A549 (cell line): ENCODE results near the gene RNF166. TPM values are rescaled to one million over a fixed set of nuclear protein-coding genes. Genes with fewer than 3 reads are reported as not detected.

Experiments
- ATAC-seq, 2 experiments: fragments of 200-7000 bp in 1 of 2; fragments of >200 bp in 1 of 2; cut with Nextera tagmentation in 1 of 2; cut with Tn5 transposase in 1 of 2; 3 replicates each; pipeline versions ENCODE4 v1.8.0 to v1.9.1; 2018 to 2020; ENCODE audit warnings: mild to moderate bottlenecking in 1 of 2, moderate library complexity in 1 of 2
- CTCF ChIA-PET: fragments of 300-600 bp; sonication (Branson Sonifier 250); formaldehyde crosslinking; extraction: SDS; loops from one replicate; lab custom pipeline; 2021; ENCODE audit warnings: antibody characterized with exemption, inconsistent platforms; lab: Yijun Ruan, JAX
- POLR2A ChIA-PET: fragments of 350-600 bp; formaldehyde crosslinking; extraction: SDS; loops from one replicate; lab custom pipeline; 2021; ENCODE audit warnings: antibody characterized with exemption, inconsistent platforms; lab: Yijun Ruan, JAX
- DNase-seq, 2 experiments: peaks; one replicate each; pipeline versions ENCODE4 v3.0.0 to v3.0.0-alpha.2; 2011 to 2016; ENCODE audit warnings: low read depth in 1 of 2, low spot score in 1 of 2
- FAIRE-seq: peaks from 2 replicates; lab custom pipeline; 2011; peaks lifted over from hg19 to GRCh38; lab: Jason Lieb, UNC
- H3K27ac ChIP-seq, 2 experiments: fragments of >200 bp; sonication (Bioruptor Twin); formaldehyde crosslinking; 3 replicates each; pipeline ENCODE4 v1.5.1; 2016 to 2017
- H3K4me1 ChIP-seq: fragments of >200 bp; sonication (Bioruptor Twin); formaldehyde crosslinking; 3 replicates; pipeline ENCODE4 v1.6.1; 2016
- H3K4me2 ChIP-seq: fragments of >200 bp; sonication (Bioruptor Twin); formaldehyde crosslinking; 3 replicates; pipeline ENCODE4 v1.6.1; 2016
- H3K4me3 ChIP-seq: fragments of >200 bp; sonication (Bioruptor Twin); formaldehyde crosslinking; 3 replicates; pipeline ENCODE4 v1.5.1; 2016
- H3K9me3 ChIP-seq: fragments of >200 bp; sonication (Bioruptor Twin); formaldehyde crosslinking; 3 replicates; pipeline ENCODE4 v1.6.1; 2016
- CBX2 ChIP-seq: fragments of 200-600 bp; sonication (generic); IDR thresholded peaks from 2 replicates; pipeline ENCODE4 v1.6.1; 2016; ENCODE audit warnings: low read depth, mild to moderate bottlenecking, borderline replicate concordance
- CHD2 ChIP-seq: fragments of 150-350 bp; IDR thresholded peaks from 2 replicates; pipeline ENCODE4 v1.6.1; 2014; ENCODE audit warnings: low read length; ENCODE audit not compliant: partially characterized antibody
- FOSB ChIP-seq: fragments of 250-450 bp; sonication (Bioruptor Pico); IDR thresholded peaks from 2 replicates; pipeline ENCODE4 v1.5.0; 2020; ENCODE audit warnings: mild to moderate bottlenecking, moderate library complexity
- FOSL2 ChIP-seq, 2 experiments: fragments of 450-650 bp in 1 of 2; fragments of >200 bp in 1 of 2; sonication (Bioruptor Twin) in 1 of 2; formaldehyde crosslinking; IDR thresholded peaks; 2 replicates each; pipeline versions ENCODE4 v1.5.0 to v1.6.1; 2016 to 2020; ENCODE audit warnings: mild to moderate bottlenecking in 1 of 2, moderate library complexity in 1 of 2
- HEYL ChIP-seq: fragments of 250-450 bp; sonication (Bioruptor Pico); IDR thresholded peaks from 2 replicates; pipeline ENCODE4 v1.8.0; 2021; ENCODE audit warnings: mild to moderate bottlenecking, moderate library complexity
- HOXA7 ChIP-seq: fragments of 250-450 bp; sonication (Bioruptor Pico); IDR thresholded peaks from 2 replicates; pipeline ENCODE4 v1.5.0; 2020; ENCODE audit warnings: mild to moderate bottlenecking, moderate library complexity
- HOXB13 ChIP-seq: fragments of 250-450 bp; sonication (Bioruptor Pico); IDR thresholded peaks from 2 replicates; pipeline ENCODE4 v1.5.0; 2020; ENCODE audit warnings: low read depth, mild to moderate bottlenecking, moderate library complexity
- JUN ChIP-seq, 2 experiments: fragments of >200 bp; sonication (Bioruptor Twin); formaldehyde crosslinking; IDR thresholded peaks; 2 replicates in 1 of 2; 3 replicates in 1 of 2; pipeline ENCODE4 v1.6.1; 2016 to 2017
- KDM1A ChIP-seq: fragments of 200-600 bp; sonication (generic); IDR thresholded peaks from 2 replicates; pipeline ENCODE4 v1.6.1; 2016; ENCODE audit warnings: low read depth, mild to moderate bottlenecking
- MAFK ChIP-seq: fragments of 450-650 bp; IDR thresholded peaks from 2 replicates; pipeline ENCODE4 v1.6.1; 2014; ENCODE audit not compliant: partially characterized antibody
- MAZ ChIP-seq: fragments of 150-350 bp; IDR thresholded peaks from 2 replicates; pipeline ENCODE4 v1.6.1; 2014; ENCODE audit warnings: antibody characterized with exemption, low read depth, low read length, borderline replicate concordance
- NFE2L2 ChIP-seq: fragments of 150-350 bp; conservative IDR thresholded peaks from 2 replicates; pipeline ENCODE4 v1.6.1; 2014; ENCODE audit warnings: low read length
- POLR2A ChIP-seq: IDR thresholded peaks from 2 replicates; pipeline ENCODE4 v1.6.1; 2012; ENCODE audit warnings: mild to moderate bottlenecking, low read length
- RARB ChIP-seq: fragments of 250-450 bp; sonication (Bioruptor Pico); IDR thresholded peaks from 2 replicates; pipeline ENCODE4 v1.8.0; 2021; ENCODE audit warnings: mild to moderate bottlenecking, moderate library complexity
- RFX5 ChIP-seq: fragments of 450-650 bp; IDR thresholded peaks from 2 replicates; pipeline ENCODE4 v1.7.1; 2014; ENCODE audit warnings: antibody characterized with exemption, mild to moderate bottlenecking, moderate library complexity
- SREBF2 ChIP-seq: fragments of 450-650 bp; IDR thresholded peaks from 2 replicates; pipeline ENCODE4 v1.6.1; 2014; ENCODE audit warnings: mild to moderate bottlenecking, moderate library complexity
- ZFP36 ChIP-seq: fragments of 450-650 bp; IDR thresholded peaks from 2 replicates; pipeline ENCODE4 v1.6.1; 2014; ENCODE audit warnings: borderline replicate concordance; ENCODE audit not compliant: partially characterized antibody
- ZSCAN20 ChIP-seq: fragments of 250-450 bp; sonication (Bioruptor Pico); IDR thresholded peaks from 2 replicates; pipeline ENCODE4 v1.8.0; 2022; ENCODE audit warnings: mild to moderate bottlenecking, moderate library complexity
- WGBS: methylation state at CpG from one replicate; pipeline ENCODE4 v1.1.6; 2017; ENCODE audit errors: missing lambda C conversion rate; 5-methylcytosine and 5-hydroxymethylcytosine counted together
- polyA plus RNA-seq, 4 experiments: library from polyadenylated mRNA; depleted of rRNA in 3 of 4; stranded (reverse); fragments of >200 nt; fragmentation: RNase III in 1 of 4; extraction: RNeasy Plus Mini Kit Qiagen cat#74134 plus additional on column Dnase treatment in 1 of 4; gene quantifications; 2 replicates in 3 of 4; 3 replicates in 1 of 4; pipeline ENCODE4 v1.2.3, GENCODE V29; 2011 to 2017
- TF ChIP-seq, protein P1 (sequence below): IDR thresholded peaks from 2 replicates; pipeline ENCODE4 v1.6.1; 2012
- TF ChIP-seq, protein P2 (sequence below): fragments of 450-650 bp; IDR thresholded peaks from 2 replicates; pipeline ENCODE4 v1.6.1; 2014; ENCODE audit warnings: antibody characterized with exemption
- TF ChIP-seq, protein P3 (sequence below): fragments of 250-450 bp; sonication (Bioruptor Pico); IDR thresholded peaks from 2 replicates; pipeline ENCODE4 v1.5.0; 2021; ENCODE audit warnings: mild to moderate bottlenecking, moderate library complexity, borderline replicate concordance
- TF ChIP-seq, protein P4 (sequence below): fragments of 250-450 bp; sonication (Bioruptor Pico); IDR thresholded peaks from 2 replicates; pipeline ENCODE4 v1.5.0; 2020; ENCODE audit warnings: low read depth, mild to moderate bottlenecking, moderate library complexity

The RNF166 gene
- polyA plus RNA-seq, 2 of the 4 experiments (the other 2 are of a cell fraction) = 9.4 to 11.6 TPM

DNA sequence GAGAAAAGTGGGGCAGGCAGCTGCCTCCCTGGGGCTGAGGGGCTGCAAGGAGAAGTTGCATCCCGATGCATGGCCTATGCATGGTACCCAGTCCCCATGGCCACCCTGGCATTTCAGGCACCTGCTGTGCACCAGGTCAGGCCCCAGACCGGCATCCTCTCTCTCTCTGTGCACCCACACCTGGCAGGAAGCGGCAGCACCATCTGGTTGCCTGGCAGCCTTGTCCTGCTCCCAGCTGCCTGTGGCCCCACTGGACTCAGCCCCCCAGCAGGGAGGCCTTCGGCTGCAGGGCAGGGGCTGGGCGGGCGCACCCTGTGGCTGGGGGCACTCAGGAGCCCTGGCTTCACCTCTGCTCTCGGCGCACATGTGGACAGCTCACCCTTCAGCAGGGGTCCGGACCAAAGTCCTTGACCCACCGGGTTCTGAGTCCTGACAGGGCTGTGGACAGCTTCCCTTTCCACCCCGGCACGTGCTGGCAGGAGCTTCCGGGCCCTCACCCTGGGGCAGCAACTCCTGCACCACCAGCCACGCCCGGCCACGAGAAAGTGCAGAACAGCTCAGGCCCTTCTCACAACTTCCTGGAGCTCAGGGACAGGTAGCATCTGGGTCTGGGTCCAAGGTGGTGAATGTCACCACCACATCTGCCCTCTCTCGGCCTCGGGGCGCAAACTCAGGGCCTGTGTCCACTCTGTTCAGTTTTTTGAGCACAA is 36.8 kb upstream of the RNF166 start (continued):
- TF ChIP-seq, protein P1, sequence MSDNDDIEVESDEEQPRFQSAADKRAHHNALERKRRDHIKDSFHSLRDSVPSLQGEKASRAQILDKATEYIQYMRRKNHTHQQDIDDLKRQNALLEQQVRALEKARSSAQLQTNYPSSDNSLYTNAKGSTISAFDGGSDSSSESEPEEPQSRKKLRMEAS = no peak
- TF ChIP-seq MAFK (no peak), NFE2L2 (no peak), SREBF2 (no peak), POLR2A (no peak), FOSB (CRISPR knock-in tag) (no peak)

DNA sequence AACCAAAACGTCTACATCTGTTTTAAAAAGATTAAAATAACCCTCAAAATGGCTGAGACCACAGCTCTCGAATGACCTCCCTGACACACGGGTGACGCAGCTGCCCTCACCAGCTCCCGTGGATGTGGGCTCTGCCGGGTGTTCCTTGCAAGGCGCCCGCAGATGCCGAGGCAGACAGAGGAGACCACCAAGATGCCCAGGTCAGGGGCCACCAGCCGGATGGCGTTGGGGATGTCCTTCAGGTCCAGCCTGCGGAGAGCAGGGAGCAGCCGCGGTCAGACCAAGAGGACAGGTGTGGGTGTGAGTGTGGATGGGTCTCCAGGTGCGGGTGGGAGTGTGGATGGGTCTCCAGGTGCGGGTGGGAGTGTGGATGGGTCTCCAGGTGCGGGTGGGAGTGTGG is 35.2 kb upstream of the RNF166 start:
- H3K4me1 ChIP-seq = peaks cover 4% of the 10 kb centered on the region; the same call in 2 of the 3 replicates
- H3K27ac ChIP-seq = no peak overlapping the region
- CTCF ChIA-PET = interaction anchor here (1.5 to 21.2 kb wide), 2 partner anchors 17 to 426 kb away, joined by 6 to 596 read pairs; no protein-coding TSS in a partner anchor
- TF ChIP-seq FOSB (CRISPR knock-in tag) (no peak), RARB (CRISPR knock-in tag) (no peak)
- TF ChIP-seq, protein P2, sequence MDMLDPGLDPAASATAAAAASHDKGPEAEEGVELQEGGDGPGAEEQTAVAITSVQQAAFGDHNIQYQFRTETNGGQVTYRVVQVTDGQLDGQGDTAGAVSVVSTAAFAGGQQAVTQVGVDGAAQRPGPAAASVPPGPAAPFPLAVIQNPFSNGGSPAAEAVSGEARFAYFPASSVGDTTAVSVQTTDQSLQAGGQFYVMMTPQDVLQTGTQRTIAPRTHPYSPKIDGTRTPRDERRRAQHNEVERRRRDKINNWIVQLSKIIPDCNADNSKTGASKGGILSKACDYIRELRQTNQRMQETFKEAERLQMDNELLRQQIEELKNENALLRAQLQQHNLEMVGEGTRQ = no peak
- TF ChIP-seq, all 56 proteins: peak for 0
- no peak for FAIRE-seq
- no peak for DNase-seq
- Histone ChIP-seq H3K9me3 (no peaks in the 10 kb centered on the region), H3K4me3 (no peak overlapping the region), H3K4me2 (no peak overlapping the region)
- WGBS = 87% methylated on average over 15 of the region's 17 CpGs
- no peak for ATAC-seq
- POLR2A ChIA-PET = no interaction called here

DNA sequence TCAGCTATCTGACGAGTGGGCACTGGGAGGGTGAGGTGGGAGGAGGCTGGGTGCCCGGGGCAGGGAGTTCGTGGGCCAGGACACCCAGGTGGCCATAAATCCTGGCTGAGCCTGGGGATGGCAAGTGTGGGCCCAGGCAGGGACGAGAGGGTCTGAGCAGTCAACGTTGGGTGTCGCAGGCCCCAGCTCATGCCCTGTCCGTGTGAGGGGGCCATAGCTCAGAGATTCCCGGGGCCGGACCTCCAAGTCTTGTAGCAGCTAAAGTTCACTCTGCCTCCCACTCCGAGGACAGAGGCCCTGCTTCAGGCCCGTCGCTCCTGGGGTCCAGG is 34.5 kb upstream of the RNF166 start:
- CTCF ChIA-PET = interaction anchor here (1.5 to 21.2 kb wide), 2 partner anchors 18 to 427 kb away, joined by 6 to 596 read pairs; no protein-coding TSS in a partner anchor
- TF ChIP-seq FOSL2 (IDR thresholded peaks at IDR 0.05) = no peak
- no peak for TF ChIP-seq FOSL2 (CRISPR knock-in tag; IDR thresholded peaks at IDR 0.05)
- no peak for TF ChIP-seq ZSCAN20 (CRISPR knock-in tag)
- TF ChIP-seq, protein P1 = no peak
- TF ChIP-seq, protein P3, sequence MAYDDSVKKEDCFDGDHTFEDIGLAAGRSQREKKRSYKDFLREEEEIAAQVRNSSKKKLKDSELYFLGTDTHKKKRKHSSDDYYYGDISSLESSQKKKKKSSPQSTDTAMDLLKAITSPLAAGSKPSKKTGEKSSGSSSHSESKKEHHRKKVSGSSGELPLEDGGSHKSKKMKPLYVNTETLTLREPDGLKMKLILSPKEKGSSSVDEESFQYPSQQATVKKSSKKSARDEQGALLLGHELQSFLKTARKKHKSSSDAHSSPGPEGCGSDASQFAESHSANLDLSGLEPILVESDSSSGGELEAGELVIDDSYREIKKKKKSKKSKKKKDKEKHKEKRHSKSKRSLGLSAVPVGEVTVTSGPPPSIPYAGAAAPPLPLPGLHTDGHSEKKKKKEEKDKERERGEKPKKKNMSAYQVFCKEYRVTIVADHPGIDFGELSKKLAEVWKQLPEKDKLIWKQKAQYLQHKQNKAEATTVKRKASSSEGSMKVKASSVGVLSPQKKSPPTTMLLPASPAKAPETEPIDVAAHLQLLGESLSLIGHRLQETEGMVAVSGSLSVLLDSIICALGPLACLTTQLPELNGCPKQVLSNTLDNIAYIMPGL (CRISPR knock-in tag) = no peak
- no peak for TF ChIP-seq MAZ
- no peak for TF ChIP-seq HOXA7
- TF ChIP-seq, protein P4, sequence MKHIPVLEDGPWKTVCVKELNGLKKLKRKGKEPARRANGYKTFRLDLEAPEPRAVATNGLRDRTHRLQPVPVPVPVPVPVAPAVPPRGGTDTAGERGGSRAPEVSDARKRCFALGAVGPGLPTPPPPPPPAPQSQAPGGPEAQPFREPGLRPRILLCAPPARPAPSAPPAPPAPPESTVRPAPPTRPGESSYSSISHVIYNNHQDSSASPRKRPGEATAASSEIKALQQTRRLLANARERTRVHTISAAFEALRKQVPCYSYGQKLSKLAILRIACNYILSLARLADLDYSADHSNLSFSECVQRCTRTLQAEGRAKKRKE (CRISPR knock-in tag) = no peak
- no peak for TF ChIP-seq RFX5
- no peak for TF ChIP-seq JUN (IDR thresholded peaks at IDR 0.05)
- no peak for TF ChIP-seq CHD2
- no peak for TF ChIP-seq HEYL (CRISPR knock-in tag)
- no peak for TF ChIP-seq HOXB13 (CRISPR knock-in tag)
- TF ChIP-seq, protein P2 = no peak
- TF ChIP-seq CBX2 = no peak
- TF ChIP-seq SREBF2 = no peak
- TF ChIP-seq KDM1A = no peak
- no peak for TF ChIP-seq ZFP36
- TF ChIP-seq, all 56 proteins: peak for 0
- POLR2A ChIA-PET = no interaction called here
- Histone ChIP-seq H3K4me3 (no peak overlapping the region), H3K9me3 (no peaks in the 10 kb centered on the region), H3K27ac (no peak overlapping the region), H3K4me1 (peaks cover 4% of the 10 kb centered on the region; the same call in 2 of the 3 replicates), H3K4me2 (no peak overlapping the region)
- ATAC-seq (no peak), FAIRE-seq (no peak), DNase-seq (no peak)
- WGBS = 92% methylated on average over 12 of the region's 12 CpGs
